Muscle of leg (tissue), 11 donors: Measurements from ENCODE around the gene LEUTX. TPM values are rescaled to one million over a fixed set of nuclear protein-coding genes. Genes with fewer than 3 reads are reported as not detected.
"Not testable (repeated sequence)": the region's sequence is repeated elsewhere in the genome, so short reads cannot be mapped to it uniquely, and the experiment has no call there.

Source experiments
- DNase-seq: peaks from one replicate; pipeline ENCODE4 v3.0.0; 2013
- H3K27ac ChIP-seq: one replicate; pipeline ENCODE4 v1.5.1; 2013; ENCODE audit warnings: mild to moderate bottlenecking, low read length, control low read depth
- H3K27me3 ChIP-seq: one replicate; pipeline ENCODE4 v1.6.1; 2013; ENCODE audit warnings: low read length; ENCODE audit not compliant: control insufficient read depth, insufficient read depth
- H3K36me3 ChIP-seq: one replicate; pipeline ENCODE4 v1.6.1; 2013; ENCODE audit warnings: low read length; ENCODE audit not compliant: control insufficient read depth, insufficient read depth
- H3K4me1 ChIP-seq: one replicate; pipeline ENCODE4 v1.6.1; 2013; ENCODE audit warnings: low read length; ENCODE audit not compliant: control insufficient read depth, insufficient read depth
- H3K4me3 ChIP-seq: one replicate; pipeline ENCODE4 v1.5.1; 2013; ENCODE audit warnings: low read length, control low read depth
- H3K9me3 ChIP-seq: replicated peaks from 2 replicates; pipeline ENCODE4 v1.6.1; 2013; ENCODE audit warnings: low read depth, low read length; ENCODE audit not compliant: control insufficient read depth
- WGBS: methylation state at CpG from one replicate; pipeline ENCODE4 v1.1.5; 2013; ENCODE audit warnings: missing lambda C conversion rate; ENCODE audit not compliant: insufficient coverage; 5-methylcytosine and 5-hydroxymethylcytosine counted together
- polyA plus RNA-seq, 8 donors: library from polyadenylated mRNA; unstranded; fragments of 120-200 nt; gene quantifications; one replicate each; pipeline versions ENCODE4 v1.2.1 to v1.2.3, GENCODE V29; 2013; ENCODE audit warnings: inconsistent platforms in 1 of 8, low replicate concordance in 1 of 8; ENCODE audit not compliant: insufficient read length in 8 of 8, insufficient read depth in 1 of 8
- total RNA-seq: library from RNA; stranded (reverse); fragments of 120-200 nt; gene quantifications from one replicate; pipeline ENCODE4 v1.2.4, GENCODE V29; 2013

LEUTX gene
- total and polyA plus RNA-seq, 9 donors, result not detected

DNA sequence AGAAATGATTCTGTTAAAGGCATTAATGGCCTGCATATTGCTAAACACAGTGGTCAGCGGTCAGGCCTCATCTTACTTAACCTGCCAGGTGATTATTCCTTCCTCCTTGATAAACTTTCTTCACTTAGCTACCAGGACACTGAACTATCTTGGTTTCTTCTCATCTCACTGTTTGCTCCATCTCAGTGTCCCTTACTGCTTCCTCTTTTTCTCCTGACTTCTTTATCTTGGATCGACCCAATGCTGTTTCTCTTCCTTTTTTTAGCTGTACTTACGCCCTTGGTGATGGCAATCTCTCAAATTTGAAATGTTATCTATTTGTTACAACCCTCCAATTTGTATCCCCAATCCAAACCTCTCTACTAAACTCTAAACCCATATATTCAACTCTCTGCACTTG, 33.0 kb upstream of the LEUTX start:
- DNase-seq, result peak; percentile 2
- Histone ChIP-seq H3K4me3 (no peak overlapping the region), H3K4me1 (no peaks in the 10 kb centered on the region), H3K27ac (no peak overlapping the region), H3K36me3 (no peaks in the 10 kb centered on the region), H3K9me3 (no peaks in the 10 kb centered on the region), H3K27me3 (no peaks in the 10 kb centered on the region)
- 69% methylated on average over 3 of the region's 3 CpGs for WGBS

DNA sequence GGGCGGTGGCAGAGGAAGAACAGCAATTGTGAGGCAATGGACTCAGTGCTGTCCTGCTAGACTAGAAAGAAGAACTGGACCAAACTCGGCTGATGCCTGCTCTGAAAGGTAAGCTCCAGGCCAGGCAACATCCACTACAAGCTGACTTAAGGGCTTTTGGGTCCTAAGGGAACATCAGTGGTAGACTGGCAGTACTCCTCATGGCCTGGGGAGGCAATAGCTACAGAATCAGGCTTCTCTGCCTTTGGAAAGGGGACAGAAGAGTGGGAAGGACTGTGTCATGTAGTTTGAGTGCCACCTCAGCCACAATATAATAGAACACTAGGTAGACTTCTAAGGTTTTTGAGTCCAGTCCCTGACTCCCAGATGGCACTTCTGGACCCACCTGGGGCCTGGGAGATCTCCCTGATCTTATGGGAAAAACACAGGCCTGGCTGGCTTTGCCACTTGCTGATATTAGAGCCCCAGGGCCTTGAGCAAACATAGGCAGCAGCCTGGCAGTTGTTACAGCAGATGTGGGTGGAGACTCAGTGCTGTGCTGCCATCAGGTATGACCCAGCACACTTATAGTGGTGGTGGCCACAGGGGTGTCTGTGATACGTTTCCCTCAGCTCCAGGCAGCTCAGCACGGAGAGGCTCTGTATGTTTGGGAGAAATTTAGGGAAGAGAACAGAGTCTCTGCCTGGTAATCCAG, 31.7 kb upstream of the LEUTX start:
- Histone ChIP-seq H3K27ac (no peak overlapping the region), H3K4me3 (no peak overlapping the region), H3K4me1 (no peaks in the 10 kb centered on the region), H3K9me3 (no peaks in the 10 kb centered on the region), H3K36me3 (no peaks in the 10 kb centered on the region), H3K27me3 (no peaks in the 10 kb centered on the region)
- DNase-seq, result no peak
- WGBS, result 30% methylated on average over 2 of the region's 4 CpGs

DNA sequence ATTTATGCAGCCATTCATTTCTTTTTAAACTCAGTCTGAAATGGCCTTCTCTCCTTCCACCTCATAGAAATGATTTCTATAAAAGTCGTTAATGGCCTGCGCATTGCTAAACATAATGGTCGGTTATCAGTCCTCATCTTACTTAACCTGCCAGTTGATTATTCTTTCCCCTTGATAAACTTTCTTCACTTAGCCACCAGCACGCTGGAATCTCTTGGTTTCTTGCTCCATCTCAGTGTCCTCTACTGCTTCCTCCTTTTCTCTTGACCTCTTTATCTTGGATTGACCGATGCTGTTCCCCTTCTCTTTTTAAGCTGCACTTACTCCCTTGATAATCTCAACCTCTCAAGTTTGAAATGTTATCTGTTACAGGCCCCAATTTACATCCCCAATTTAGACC, 28.7 kb upstream of the LEUTX start:
- H3K4me3 ChIP-seq, result no peak overlapping the region
- no peak for DNase-seq
- no peaks in the 10 kb centered on the region for H3K9me3 ChIP-seq
- H3K27me3 ChIP-seq, result no peaks in the 10 kb centered on the region
- no peak overlapping the region for H3K27ac ChIP-seq
- H3K36me3 ChIP-seq, result no peaks in the 10 kb centered on the region
- no peaks in the 10 kb centered on the region for H3K4me1 ChIP-seq
- whole genome bisulfite sequencing, result 86% methylated on average over 5 of the region's 5 CpGs

DNA sequence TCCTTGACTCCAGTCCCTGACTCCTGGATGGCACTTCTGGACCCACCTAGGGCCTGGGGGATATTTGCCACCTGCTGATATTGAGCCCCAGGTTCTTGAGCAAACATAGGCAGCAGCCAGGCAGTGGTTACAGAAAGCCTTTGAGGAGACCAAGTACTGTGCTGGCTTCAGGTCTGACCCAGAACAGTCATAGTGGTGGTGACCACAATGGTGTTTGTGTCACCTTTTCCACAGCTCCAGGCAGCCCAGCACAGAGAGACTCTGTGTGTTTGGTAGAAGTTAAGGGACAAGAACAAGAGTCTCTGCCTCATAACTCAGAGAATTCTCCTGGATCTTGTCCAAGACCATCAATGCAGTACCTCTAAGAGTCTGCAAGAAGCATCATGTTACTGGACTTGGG, 26.3 kb upstream of the LEUTX start:
- Histone ChIP-seq H3K27ac (no peak overlapping the region), H3K9me3 (no peaks in the 10 kb centered on the region), H3K27me3 (no peaks in the 10 kb centered on the region), H3K36me3 (no peaks in the 10 kb centered on the region), H3K4me1 (no peaks in the 10 kb centered on the region), H3K4me3 (no peak overlapping the region)
- DNase-seq, result no peak

DNA sequence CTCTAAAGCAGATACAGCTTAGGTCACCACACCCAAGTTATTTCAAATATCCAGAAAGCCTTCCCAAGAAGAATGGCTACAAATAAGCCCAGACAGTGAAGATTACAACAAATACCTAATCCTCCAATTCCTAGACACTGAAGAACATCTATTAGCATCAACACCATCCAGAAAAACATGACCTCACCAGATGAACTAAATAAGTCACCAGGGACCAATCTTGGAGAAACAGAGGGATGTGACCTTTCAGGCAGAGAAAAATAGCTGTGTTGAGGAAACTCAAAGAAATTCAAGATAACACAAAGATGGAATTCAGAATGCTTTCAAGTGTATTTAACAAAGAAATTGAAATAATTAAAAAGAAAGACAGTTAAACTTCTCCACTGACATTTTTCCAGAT, 25.9 kb upstream of the LEUTX start:
- no peaks in the 10 kb centered on the region for H3K4me1 ChIP-seq
- H3K36me3 ChIP-seq, result no peaks in the 10 kb centered on the region
- H3K4me3 ChIP-seq, result no peak overlapping the region
- H3K27ac ChIP-seq, result no peak overlapping the region
- DNase-seq, result no peak
- H3K9me3 ChIP-seq, result no peaks in the 10 kb centered on the region
- H3K27me3 ChIP-seq, result peaks cover 2% of the 10 kb centered on the region

DNA sequence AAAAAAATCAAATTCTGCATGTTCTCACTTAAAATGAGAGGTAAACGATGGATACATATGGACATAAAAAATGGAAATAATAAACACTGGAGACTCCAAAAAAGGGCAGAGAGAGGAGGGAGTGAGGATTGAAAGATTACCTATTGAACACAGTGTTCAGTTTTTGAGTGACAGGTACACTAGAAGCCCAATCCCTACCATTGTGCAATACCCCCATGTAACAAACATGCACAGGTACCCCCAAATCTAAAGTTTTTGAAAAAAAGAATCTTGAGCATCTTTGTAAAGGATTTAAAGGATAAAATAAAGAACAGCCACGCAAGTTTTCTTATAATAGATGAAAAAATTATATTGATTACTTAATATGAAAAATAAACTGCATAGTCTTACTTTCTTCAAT, 24.1 kb upstream of the LEUTX start:
- no peak for DNase-seq
- H3K27me3 ChIP-seq, result peaks cover 3% of the 10 kb centered on the region
- H3K36me3 ChIP-seq, result no peaks in the 10 kb centered on the region
- no peaks in the 10 kb centered on the region for H3K9me3 ChIP-seq
- WGBS, result no CpG with 5 or more reads among the region's 2 CpGs
- H3K4me3 ChIP-seq, result no peak overlapping the region
- no peaks in the 10 kb centered on the region for H3K4me1 ChIP-seq
- H3K27ac ChIP-seq, result no peak overlapping the region

DNA sequence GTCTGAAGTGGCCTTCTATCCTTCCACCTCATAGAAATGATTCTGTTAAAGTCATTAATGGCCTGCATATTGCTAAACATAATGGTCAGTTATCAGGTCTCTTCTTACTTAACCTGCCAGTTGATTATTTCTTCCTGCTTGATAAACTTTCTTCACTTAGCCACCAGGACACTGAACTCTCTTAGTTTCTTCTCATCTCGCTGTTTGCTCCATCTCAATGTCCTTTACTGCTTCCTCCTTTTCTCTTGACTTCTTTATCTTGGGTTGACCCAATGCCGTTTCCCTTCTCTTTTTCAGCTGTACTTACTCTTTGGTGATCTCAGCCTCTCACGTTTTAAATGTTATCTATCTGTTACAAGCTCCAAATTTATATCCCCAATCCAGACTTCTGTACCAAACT, 23.7 kb upstream of the LEUTX start:
- DNase-seq, result no peak
- Histone ChIP-seq H3K27me3 (peaks cover 3% of the 10 kb centered on the region), H3K36me3 (no peaks in the 10 kb centered on the region), H3K27ac (no peak overlapping the region), H3K4me1 (no peaks in the 10 kb centered on the region), H3K4me3 (no peak overlapping the region), H3K9me3 (no peaks in the 10 kb centered on the region)
- 76% methylated on average over 3 of the region's 3 CpGs for WGBS

DNA sequence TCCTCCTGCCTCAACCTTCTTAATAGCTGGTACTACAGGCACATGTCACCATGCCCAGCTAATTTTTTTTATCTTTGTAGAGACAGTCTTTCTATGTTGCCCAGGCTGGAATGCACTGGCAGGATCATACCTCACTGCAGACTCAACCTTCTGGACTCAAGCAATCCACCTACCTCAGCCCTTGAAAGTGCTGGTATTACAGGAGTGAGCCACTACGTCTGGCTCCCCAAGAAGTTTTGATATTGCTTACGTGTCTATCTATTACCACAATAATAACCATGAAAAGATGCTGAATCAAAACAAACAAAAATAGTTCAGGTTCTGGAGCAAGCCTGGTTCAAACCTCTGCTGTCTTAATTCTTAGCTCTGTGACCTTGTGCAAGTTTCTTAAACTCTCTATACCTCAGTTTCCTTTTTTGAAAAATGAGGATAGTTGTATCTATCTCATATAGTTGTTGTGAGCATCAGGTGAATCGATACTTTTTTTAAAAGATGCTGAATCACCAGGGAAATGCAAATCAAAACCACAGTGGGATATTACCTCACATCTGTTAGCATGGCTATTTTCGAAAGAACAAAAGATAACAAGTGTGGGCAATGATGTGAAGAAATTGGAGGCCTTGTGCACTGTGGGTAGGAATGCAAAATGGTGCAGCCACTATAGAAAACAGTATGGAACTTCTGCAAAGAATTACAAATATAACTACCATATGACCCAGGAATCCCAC, 19.0 kb upstream of the LEUTX start:
- no peak overlapping the region for H3K27ac ChIP-seq
- no peaks in the 10 kb centered on the region for H3K4me1 ChIP-seq
- peaks cover 3% of the 10 kb centered on the region for H3K27me3 ChIP-seq
- WGBS, result no CpG with 5 or more reads among the region's 4 CpGs
- no peaks in the 10 kb centered on the region for H3K36me3 ChIP-seq
- no peaks in the 10 kb centered on the region for H3K9me3 ChIP-seq
- DNase-seq, result no peak
- no peak overlapping the region for H3K4me3 ChIP-seq

DNA sequence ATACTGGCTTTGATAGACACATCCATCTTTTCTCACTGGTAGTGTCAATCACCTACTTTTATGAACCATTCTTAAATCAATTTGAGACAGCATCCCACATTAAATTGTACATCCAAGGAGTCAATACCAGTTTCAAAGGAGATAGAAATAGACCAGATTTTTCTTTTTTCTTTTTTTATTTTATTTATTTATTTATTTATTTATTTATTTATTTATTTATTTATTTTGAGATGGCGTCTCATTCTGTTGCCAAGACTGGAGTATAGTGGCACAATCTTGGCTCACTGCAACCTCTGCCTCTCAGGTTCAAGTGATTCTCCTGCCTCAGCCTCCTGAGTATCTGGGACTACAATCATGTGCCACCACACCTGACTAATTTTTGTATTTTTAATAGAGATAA, 16.8 kb upstream of the LEUTX start:
- H3K4me1 ChIP-seq, H3K27me3 ChIP-seq, DNase-seq, H3K4me3 ChIP-seq, H3K36me3 ChIP-seq, H3K9me3 ChIP-seq, H3K27ac ChIP-seq: not testable (repeated sequence)
- no CpG with 5 or more reads among the region's 1 CpG for WGBS

DNA sequence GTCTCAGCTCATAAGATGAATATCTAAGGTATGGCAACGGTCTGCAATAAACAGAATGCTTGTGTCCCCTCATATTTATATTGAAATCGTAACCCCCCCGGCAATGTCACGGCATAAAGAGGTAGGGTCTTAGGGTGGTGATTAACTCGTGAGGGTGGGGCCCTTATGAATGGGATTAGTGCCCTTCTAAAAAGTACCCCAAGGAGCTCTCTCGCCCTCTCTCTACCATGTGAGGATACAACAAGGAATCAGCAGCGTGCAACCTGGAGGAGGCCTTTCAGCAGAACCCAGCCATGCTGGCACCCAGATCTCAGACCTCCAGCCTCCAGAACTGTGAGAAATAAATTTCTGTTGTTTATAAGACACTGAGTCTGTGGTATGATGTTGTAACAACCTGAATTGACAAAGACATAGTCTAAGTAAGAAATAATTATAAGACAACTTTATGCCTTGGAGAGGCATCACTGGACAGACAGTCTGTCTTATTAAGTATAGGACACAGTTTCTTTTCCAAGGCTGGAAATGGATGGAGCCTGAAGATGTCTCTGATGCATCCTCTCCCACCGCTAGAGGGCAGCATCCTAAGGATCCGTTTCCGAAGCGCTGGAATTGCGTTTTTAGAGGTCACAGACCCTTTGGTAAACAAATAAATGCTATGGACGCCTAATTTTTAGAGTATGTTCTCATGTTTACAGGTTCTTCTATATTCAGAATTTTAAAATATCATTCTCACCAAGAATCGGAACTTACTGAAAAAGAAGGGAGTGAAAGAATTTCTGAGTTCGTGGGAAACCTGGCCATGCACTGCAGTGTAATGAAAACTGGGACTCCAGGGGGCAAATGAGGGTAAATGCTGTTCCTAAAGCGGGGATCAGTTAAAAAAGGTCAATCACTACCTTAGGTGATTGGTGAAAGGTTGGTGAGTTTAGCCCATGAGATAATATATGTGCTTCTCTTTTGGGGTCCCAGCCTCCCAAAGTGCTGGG, 13.3 kb upstream of the LEUTX start:
- Histone ChIP-seq H3K9me3 (peaks cover 6% of the 10 kb centered on the region), H3K27me3 (peaks cover 3% of the 10 kb centered on the region), H3K36me3 (no peaks in the 10 kb centered on the region), H3K4me3 (no peak overlapping the region), H3K4me1 (no peaks in the 10 kb centered on the region), H3K27ac (no peak overlapping the region)
- DNase-seq, result peak; percentile 29
- WGBS, result 24% methylated on average over 3 of the region's 16 CpGs
